Measurements from ENCODE around the gene SLC8A3.

The SLC8A3 gene

DNA sequence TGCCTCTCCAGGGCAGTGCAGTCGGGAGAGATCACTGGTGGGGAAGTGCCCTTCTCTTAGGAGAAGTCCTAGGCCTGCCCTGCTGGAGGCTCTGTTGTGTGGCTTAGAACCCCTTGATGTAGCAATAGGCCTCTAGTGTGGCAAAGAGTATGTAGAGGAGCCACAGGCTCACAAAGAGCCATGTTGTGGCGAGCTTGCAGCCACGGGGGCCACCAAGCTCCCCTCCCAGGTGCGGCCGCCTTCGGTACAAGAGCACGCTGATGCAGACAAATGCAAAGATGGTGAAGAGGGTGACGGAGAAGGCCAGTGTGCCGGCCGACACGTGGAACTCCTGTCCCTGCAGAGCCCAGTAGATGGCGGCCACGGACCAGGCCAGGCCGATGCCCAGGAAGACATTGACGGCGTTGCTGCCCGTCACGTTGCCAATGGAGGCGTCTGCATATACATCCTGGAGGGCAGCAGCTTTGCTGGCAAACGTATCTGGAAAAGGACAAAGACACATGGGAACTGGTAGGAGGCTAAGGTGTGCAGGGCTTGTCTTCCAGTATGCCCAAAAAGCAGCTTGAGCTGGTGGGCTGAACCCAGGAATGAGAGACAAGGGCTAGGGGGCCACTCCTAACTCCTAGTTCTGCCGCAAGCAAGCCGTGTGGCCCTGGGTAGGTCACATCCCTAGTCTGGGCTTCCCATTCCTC is 142.8 kb downstream of the SLC8A3 start:
- H3K4me3 ChIP-seq (ENCODE audit: low read depth, low read length) = no peak overlapping the region
- TF ChIP-seq, protein P1, sequence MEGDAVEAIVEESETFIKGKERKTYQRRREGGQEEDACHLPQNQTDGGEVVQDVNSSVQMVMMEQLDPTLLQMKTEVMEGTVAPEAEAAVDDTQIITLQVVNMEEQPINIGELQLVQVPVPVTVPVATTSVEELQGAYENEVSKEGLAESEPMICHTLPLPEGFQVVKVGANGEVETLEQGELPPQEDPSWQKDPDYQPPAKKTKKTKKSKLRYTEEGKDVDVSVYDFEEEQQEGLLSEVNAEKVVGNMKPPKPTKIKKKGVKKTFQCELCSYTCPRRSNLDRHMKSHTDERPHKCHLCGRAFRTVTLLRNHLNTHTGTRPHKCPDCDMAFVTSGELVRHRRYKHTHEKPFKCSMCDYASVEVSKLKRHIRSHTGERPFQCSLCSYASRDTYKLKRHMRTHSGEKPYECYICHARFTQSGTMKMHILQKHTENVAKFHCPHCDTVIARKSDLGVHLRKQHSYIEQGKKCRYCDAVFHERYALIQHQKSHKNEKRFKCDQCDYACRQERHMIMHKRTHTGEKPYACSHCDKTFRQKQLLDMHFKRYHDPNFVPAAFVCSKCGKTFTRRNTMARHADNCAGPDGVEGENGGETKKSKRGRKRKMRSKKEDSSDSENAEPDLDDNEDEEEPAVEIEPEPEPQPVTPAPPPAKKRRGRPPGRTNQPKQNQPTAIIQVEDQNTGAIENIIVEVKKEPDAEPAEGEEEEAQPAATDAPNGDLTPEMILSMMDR (IDR thresholded peaks at IDR 0.05; ENCODE audit: insufficient read depth, low read depth, low read length, missing control alignments) = peak; percentile 58
- peak; percentile 60 for DNase-seq (ENCODE audit: low read depth)

DNA sequence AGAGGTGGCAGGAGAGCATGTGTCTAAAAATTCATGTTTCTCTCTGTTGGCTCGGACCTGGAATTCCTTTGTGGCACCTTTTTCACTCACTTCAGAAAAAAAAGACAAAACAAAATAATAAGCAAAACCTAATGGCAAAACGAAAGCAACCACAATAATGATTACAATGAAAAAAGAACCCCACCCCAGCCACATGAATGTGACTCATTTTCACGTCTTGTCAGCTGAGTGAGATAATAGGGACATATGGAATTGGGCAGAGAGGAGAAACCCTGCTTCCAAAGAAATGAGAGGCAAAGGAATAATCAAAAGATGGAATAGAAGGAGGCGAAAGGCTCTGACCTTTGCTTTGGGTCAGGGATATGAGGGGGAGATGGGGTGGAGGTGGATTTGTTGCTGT is 143.4 kb downstream of the SLC8A3 start:
- no peak for DNase-seq (ENCODE audit: low read depth)
- TF ChIP-seq, protein P1 (IDR thresholded peaks at IDR 0.05; ENCODE audit: insufficient read depth, low read depth, low read length, missing control alignments) = no peak
- no peak overlapping the region for H3K4me3 ChIP-seq (ENCODE audit: low read depth, low read length)

DNA sequence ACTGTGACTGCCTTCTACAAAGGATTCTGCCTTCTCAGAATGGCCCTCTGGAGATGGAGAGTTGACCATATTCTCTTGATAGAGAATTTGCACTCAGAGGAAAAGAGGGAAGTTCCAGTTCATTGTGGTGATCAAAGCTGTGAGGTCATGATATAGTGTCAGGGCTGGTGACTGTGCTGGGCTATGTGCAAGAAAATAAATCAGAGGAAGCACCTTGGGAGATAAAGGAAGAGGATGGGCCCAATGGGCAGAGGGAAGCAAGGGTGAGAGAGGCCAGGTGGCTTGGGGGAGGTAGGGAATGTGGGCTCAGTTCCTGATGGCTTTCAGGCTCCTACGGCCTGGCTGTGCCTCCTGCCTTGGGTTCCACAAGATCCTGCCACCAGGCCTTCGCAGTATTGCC is 145.8 kb downstream of the SLC8A3 start:
- DNase-seq (ENCODE audit: low read depth) = no peak
- TF ChIP-seq, protein P1 (IDR thresholded peaks at IDR 0.05; ENCODE audit: insufficient read depth, low read depth, low read length, missing control alignments) = no peak
- no peak overlapping the region for H3K4me3 ChIP-seq (ENCODE audit: low read depth, low read length)

DNA sequence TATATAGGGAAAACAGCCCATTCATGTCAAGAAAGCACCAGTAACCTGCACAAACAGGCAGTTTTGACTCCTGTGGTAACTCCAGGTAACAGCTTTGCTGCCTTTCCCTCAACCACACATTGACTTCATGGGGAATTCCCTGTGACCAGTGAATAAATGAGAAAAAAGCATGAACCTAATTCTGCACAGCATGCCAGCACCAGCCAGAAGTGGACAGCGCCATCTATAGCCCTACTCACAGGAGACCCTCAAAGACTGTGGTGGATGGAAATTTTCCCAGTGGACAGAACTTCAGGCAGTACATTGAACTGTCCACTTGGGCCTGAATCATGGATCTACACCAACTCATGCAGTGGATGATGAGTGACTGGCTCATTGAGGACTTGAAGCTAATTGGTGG is 152.1 kb downstream of the SLC8A3 start:
- no peak for DNase-seq (ENCODE audit: low read depth)
- TF ChIP-seq, protein P1 (IDR thresholded peaks at IDR 0.05; ENCODE audit: insufficient read depth, low read depth, low read length, missing control alignments) = no peak
- no peak overlapping the region for H3K4me3 ChIP-seq (ENCODE audit: low read depth, low read length)

DNA sequence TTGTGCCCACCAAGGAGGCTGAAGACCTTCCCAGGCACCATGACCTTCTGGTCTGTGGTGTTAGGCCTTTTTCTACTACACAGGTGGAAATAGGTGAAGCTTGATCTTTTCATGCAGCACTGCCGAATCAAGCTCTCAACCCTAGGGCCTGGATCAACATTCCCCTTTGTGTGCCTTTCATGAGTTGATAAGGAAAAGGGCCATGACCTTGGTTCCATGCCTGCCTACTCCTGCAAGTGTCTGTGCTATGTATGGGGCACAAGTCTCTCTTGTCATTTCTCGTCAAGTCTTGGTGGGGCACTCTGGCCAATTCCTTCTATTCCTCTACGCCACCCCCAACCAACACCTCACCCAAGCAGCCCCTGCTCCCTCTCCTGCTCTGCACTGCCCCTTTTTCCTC is 154.5 kb downstream of the SLC8A3 start:
- no peak overlapping the region for H3K4me3 ChIP-seq (ENCODE audit: low read depth, low read length)
- DNase-seq (ENCODE audit: low read depth) = no peak
- TF ChIP-seq, protein P1 (IDR thresholded peaks at IDR 0.05; ENCODE audit: insufficient read depth, low read depth, low read length, missing control alignments) = no peak

DNA sequence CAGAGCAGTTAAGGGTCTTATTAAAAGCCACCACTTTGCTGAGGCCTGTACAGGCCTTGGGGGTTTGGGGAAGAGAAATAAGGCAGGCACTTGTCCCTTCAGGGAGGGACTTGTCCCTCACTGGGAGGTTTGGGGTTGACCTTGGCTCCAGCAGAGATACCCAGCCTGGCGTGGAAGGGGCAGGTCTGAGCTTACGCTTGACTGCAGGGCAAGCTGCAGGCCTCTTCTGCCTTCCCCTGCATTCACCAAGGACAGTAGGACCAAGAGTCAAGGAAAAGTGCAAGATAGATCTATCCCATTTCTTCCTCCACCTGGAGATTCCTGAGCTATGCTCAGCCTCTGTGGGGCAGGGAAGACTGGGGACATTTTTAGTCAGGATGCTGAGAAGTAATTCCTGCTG is 155.2 kb downstream of the SLC8A3 start:
- no peak for DNase-seq (ENCODE audit: low read depth)
- TF ChIP-seq, protein P1 (IDR thresholded peaks at IDR 0.05; ENCODE audit: insufficient read depth, low read depth, low read length, missing control alignments) = no peak
- no peak overlapping the region for H3K4me3 ChIP-seq (ENCODE audit: low read depth, low read length)

DNA sequence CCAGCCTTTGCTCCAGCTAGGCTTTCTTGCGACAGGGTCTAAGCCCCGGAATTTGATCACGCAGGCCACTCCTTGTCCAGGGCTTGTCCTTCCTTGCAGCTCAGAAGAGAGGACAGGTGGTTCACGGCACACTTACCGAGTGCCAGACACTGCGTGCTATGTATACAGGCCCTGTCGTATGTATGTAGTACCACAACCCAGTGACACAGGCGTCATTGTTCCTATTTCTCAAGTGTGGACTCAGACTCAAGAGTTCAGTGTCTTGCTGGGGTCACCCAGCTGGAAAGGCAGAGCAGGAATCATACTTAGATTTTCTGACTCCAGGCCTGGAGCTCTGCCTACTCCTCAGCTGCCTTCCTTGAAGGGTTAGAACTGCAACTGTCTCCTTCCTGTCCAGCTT is 155.6 kb downstream of the SLC8A3 start:
- DNase-seq (ENCODE audit: low read depth) = no peak
- no peak overlapping the region for H3K4me3 ChIP-seq (ENCODE audit: low read depth, low read length)
- TF ChIP-seq, protein P1 (IDR thresholded peaks at IDR 0.05; ENCODE audit: insufficient read depth, low read depth, low read length, missing control alignments) = no peak

Data from GM12865 (cell line).